Tibial nerve (tissue), 4 donors: ENCODE measurements around the gene TRPV4. TPM values are rescaled to one million over a fixed set of nuclear protein-coding genes. Genes with fewer than 3 reads are reported as not detected.
A peak's percentile ranks its signal among the peaks of the same experiment; 100 is the strongest.

Experiments used
- DNase-seq, 2 donors: peaks; one replicate each; pipeline ENCODE4 v3.0.0-alpha.2; 2019; ENCODE audit warnings: low spot score in 2 of 2
- H3K27ac ChIP-seq, 4 donors: fragments of 200-600 bp; sonication (generic) in 3 of 4; one replicate each; pipeline ENCODE4 v1.5.1; 2017 to 2019; ENCODE audit warnings: mild to moderate bottlenecking in 1 of 4
- H3K27me3 ChIP-seq, 2 donors: fragments of 200-600 bp; sonication (generic) in 1 of 2; one replicate each; pipeline versions ENCODE4 v1.5.1 to v1.6.0; 2017 to 2019
- H3K36me3 ChIP-seq, 3 donors: fragments of 200-600 bp; sonication (generic); one replicate each; pipeline ENCODE4 v1.5.1; 2018 to 2019
- H3K4me1 ChIP-seq, 4 donors: fragments of 200-600 bp; sonication (generic) in 3 of 4; one replicate each; pipeline ENCODE4 v1.5.1; 2017 to 2019
- H3K4me3 ChIP-seq, 4 donors: fragments of 200-600 bp; sonication (generic) in 3 of 4; one replicate each; pipeline ENCODE4 v1.5.1; 2017 to 2019; ENCODE audit warnings: mild to moderate bottlenecking in 1 of 4, moderate library complexity in 1 of 4
- H3K9me3 ChIP-seq, 4 donors: fragments of 200-600 bp; sonication (generic) in 3 of 4; one replicate each; pipeline ENCODE4 v1.5.1; 2017 to 2019
- EP300 ChIP-seq, 2 donors: sonication (generic); formaldehyde crosslinking; IDR thresholded peaks; one replicate each; pipeline ENCODE4 v1.6.1; 2017; ENCODE audit warnings: antibody characterized with exemption in 2 of 2, mild to moderate bottlenecking in 1 of 2
- POLR2A ChIP-seq, 2 donors: fragments of 450-650 bp; IDR thresholded peaks; one replicate each; pipeline ENCODE4 v1.6.1; 2017; ENCODE audit warnings: antibody characterized with exemption in 2 of 2, mild to moderate bottlenecking in 2 of 2, moderate library complexity in 2 of 2
- WGBS, 2 donors: methylation state at CpG; one replicate each; pipeline ENCODE4 v1.1.5; 2018; 5-methylcytosine and 5-hydroxymethylcytosine counted together
- total RNA-seq, 4 donors: library from RNA; depleted of rRNA; stranded (reverse); fragments of >200 nt; gene quantifications; one replicate each; pipeline ENCODE4 v1.1.0, GENCODE V29; 2016
- TF ChIP-seq, protein P1 (sequence below), 5 experiments: fragments of 200-600 bp in 3 of 5; fragments of 450-650 bp in 2 of 5; sonication (generic) in 3 of 5; IDR thresholded peaks; one replicate each; pipeline ENCODE4 v1.5.1; 2016 to 2019; ENCODE audit warnings: antibody characterized with exemption in 5 of 5, mild to moderate bottlenecking in 3 of 5, moderate library complexity in 2 of 5

The TRPV4 gene
- total RNA-seq, 4 donors from 2014 or later = 0.42 to 3.0 (median 1.4) TPM

DNA sequence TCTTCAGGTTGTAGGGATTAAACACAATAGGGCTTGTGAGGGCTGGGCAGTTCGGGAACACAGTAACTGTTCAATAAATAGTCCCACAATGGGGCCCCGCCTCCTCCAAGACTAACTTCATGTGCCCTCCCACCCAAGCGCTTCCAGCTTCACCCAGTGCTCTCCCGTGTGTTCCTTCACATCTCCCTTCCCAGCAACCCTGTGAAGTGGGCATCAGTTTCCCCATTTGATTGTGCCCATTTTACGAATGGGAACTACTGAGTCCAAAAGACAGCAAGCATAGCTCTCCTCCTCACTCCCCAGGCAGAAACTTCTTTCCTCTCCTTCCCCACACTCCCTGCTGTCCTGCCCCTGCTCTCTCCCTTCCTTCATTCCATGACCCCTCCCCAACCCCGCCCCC, 6.2 kb upstream of the TRPV4 start:
- Histone ChIP-seq H3K27ac (no peak overlapping the region), H3K4me3 (no peak overlapping the region), H3K9me3 (no peaks in the 10 kb centered on the region), H3K4me1 (peaks cover 0 to 4% (median 0%) of the 10 kb centered on the region in 4 donors), H3K36me3 (no peaks in the 10 kb centered on the region), H3K27me3 (no peaks in the 10 kb centered on the region)
- no peak for DNase-seq
- WGBS, 2 donors = 69 to 74% methylated on average over 6 of the region's 6 CpGs
- TF ChIP-seq POLR2A (IDR thresholded peaks at IDR 0.05) (no peak), EP300 (IDR thresholded peaks at IDR 0.05) (no peak)
- TF ChIP-seq, protein P1, sequence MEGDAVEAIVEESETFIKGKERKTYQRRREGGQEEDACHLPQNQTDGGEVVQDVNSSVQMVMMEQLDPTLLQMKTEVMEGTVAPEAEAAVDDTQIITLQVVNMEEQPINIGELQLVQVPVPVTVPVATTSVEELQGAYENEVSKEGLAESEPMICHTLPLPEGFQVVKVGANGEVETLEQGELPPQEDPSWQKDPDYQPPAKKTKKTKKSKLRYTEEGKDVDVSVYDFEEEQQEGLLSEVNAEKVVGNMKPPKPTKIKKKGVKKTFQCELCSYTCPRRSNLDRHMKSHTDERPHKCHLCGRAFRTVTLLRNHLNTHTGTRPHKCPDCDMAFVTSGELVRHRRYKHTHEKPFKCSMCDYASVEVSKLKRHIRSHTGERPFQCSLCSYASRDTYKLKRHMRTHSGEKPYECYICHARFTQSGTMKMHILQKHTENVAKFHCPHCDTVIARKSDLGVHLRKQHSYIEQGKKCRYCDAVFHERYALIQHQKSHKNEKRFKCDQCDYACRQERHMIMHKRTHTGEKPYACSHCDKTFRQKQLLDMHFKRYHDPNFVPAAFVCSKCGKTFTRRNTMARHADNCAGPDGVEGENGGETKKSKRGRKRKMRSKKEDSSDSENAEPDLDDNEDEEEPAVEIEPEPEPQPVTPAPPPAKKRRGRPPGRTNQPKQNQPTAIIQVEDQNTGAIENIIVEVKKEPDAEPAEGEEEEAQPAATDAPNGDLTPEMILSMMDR (IDR thresholded peaks at IDR 0.05) = no peak

DNA sequence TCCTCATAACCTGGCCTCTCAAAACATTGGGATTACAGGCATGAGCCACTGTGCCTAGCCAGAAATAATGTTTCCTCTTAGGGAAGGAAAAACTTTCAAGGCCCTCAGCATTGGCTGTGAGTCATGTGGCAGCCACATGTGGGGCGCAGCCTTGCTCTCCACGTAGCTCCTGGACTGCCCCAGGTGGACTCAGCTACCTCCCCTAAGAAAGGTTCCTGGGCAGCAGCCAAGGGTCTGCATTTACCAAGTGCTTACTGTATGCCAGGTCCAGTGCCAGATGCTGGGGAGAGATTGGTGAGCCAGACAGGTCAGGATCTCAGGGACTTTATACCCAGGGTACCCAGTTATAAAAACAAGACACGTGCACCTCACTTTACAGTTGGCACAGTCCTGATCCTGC, 3.7 kb upstream of the TRPV4 start:
- peaks cover 0 to 13% of the 10 kb centered on the region in 2 donors for H3K27me3 ChIP-seq
- no peak for TF ChIP-seq EP300 (IDR thresholded peaks at IDR 0.05)
- TF ChIP-seq, protein P1 (IDR thresholded peaks at IDR 0.05) = no peak
- TF ChIP-seq POLR2A (IDR thresholded peaks at IDR 0.05) = no peak
- H3K4me1 ChIP-seq = peaks cover 0 to 16% (median 4%) of the 10 kb centered on the region in 4 donors
- H3K4me3 ChIP-seq = no peak overlapping the region
- no peaks in the 10 kb centered on the region for H3K9me3 ChIP-seq
- DNase-seq = no peak
- H3K36me3 ChIP-seq = no peaks in the 10 kb centered on the region
- no peak overlapping the region for H3K27ac ChIP-seq
- 58 to 64% methylated on average over 1 to 3 of the region's 3 CpGs for WGBS, 2 donors

DNA sequence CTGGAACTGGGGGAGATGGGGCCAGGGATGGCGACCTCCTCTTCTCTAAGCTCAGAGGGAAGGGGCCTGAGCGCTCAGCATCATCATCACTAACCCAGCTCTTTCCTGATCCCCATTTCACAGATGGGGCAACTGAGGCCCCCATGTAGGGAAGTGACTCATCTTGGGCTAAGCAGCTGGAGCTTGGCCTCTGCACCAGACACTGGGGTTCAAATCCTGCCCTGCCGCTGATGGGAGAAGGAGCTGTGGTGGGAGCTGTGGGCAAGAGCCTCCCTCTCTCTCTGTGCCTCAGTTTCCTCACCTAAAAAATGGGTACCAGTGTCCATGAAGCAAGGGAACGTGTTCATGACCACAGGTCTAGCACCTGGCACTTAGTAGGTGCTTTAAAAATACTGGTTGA, 2.6 kb upstream of the TRPV4 start:
- no peak for TF ChIP-seq EP300 (IDR thresholded peaks at IDR 0.05)
- TF ChIP-seq, protein P1 (IDR thresholded peaks at IDR 0.05) = no peak
- TF ChIP-seq POLR2A (IDR thresholded peaks at IDR 0.05) = no peak
- Histone ChIP-seq H3K4me3 (no peak overlapping the region), H3K27me3 (peaks cover 0 to 22% of the 10 kb centered on the region in 2 donors), H3K36me3 (no peaks in the 10 kb centered on the region), H3K27ac (no peak overlapping the region), H3K4me1 (peaks cover 0 to 16% (median 4%) of the 10 kb centered on the region in 4 donors), H3K9me3 (no peaks in the 10 kb centered on the region)
- WGBS, 2 donors = 100% methylated on average over 3 to 4 of the region's 4 CpGs
- DNase-seq = no peak

DNA sequence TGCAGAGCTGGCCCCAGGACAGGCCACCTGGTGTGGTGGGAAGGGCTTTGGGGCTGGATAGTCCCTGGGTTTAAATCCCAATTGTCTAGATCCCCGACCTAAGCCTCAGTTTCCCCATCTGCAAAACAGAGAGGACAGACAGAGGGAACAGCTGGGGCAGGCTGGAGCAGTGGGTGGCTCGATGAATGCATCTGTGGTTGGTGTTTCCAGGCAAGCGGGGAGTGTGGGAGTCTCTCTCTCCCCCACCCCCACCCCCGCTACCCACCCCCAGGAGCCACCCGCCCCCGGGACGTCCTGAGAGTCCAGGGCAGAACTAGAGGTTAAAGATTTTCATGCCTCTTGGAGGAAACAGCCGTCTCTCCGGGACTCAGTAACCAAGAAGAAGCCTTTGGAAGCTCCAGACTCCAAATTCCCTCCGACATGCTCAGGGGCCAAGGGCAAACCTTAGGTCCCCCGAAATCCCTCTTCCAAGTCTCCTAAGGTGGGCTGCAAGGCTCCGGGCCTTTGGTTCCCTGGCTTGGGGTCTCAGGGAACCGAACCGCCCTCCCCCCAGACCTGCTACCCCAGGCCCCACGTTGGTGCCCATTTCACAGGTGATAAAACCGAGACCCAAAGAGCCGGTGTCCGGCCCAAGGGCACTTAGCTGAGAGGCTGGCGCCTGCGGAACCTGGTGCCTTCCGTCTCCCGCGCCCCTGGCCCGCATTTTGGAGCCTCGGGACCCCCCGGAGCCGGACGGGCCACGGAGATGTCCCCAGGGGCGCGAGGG, 474 bp downstream of the TRPV4 start:
- 9 to 23% methylated on average over 15 to 24 of the region's 31 CpGs for WGBS, 2 donors
- peaks cover 0 to 26% (median 2%) of the 10 kb centered on the region in 4 donors for H3K4me1 ChIP-seq
- no peak overlapping the region for H3K27ac ChIP-seq
- no peak for TF ChIP-seq EP300 (IDR thresholded peaks at IDR 0.05)
- no peak for TF ChIP-seq POLR2A (IDR thresholded peaks at IDR 0.05)
- TF ChIP-seq, protein P1 (IDR thresholded peaks at IDR 0.05) = no peak
- DNase-seq = no peak
- H3K36me3 ChIP-seq = no peaks in the 10 kb centered on the region
- H3K27me3 ChIP-seq = peaks cover 0 to 24% of the 10 kb centered on the region in 2 donors
- H3K9me3 ChIP-seq = no peaks in the 10 kb centered on the region
- peak overlapping the region; percentile 20 to 47 (median 20) for H3K4me3 ChIP-seq

DNA sequence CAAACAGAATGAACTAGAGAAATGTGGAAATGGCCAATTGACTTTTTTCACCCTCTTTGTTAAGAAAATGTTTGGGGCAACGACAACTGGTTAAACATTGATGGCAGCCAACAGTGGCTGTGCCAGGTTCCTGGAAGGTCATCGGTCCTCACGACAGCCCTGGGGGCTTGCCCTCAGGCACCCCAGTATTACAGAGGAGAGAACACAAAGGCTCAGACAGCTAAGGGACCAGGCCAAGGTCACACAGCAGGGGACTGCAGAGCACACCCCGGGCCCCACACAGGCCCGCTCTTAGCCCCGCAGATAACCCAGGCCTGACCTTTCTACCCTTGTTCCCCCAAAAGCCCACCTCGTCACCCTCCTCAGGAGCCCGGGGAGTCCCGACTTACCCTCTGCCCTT, 1.3 kb downstream of the TRPV4 start:
- peaks cover 0 to 24% of the 10 kb centered on the region in 2 donors for H3K27me3 ChIP-seq
- no peaks in the 10 kb centered on the region for H3K9me3 ChIP-seq
- WGBS, 2 donors = 58 to 71% methylated on average over 9 of the region's 9 CpGs
- no peaks in the 10 kb centered on the region for H3K36me3 ChIP-seq
- no peak for TF ChIP-seq POLR2A (IDR thresholded peaks at IDR 0.05)
- H3K4me3 ChIP-seq = no peak overlapping the region
- no peak for DNase-seq
- no peak overlapping the region for H3K27ac ChIP-seq
- peaks cover 0 to 28% (median 2%) of the 10 kb centered on the region in 4 donors for H3K4me1 ChIP-seq
